H1 (cell line): ENCODE data around the gene CXCL10. TPM values are rescaled to one million over a fixed set of nuclear protein-coding genes. Genes with fewer than 3 reads are reported as not detected.

Experiments used
- CTCF ChIA-PET: fragments of 300-600 bp; sonication (Branson Sonifier 250); formaldehyde crosslinking; loops from one replicate; lab custom pipeline; 2021; ENCODE audit not compliant: partially characterized antibody; lab: Charles Lee
- POLR2A ChIA-PET: fragments of 300-600 bp; sonication (Branson Sonifier 250); formaldehyde crosslinking; loops from one replicate; lab custom pipeline; 2021; ENCODE audit warnings: inconsistent platforms; ENCODE audit not compliant: partially characterized antibody; lab: Charles Lee
- DNase-seq, 2 experiments: peaks; one replicate each; pipeline versions ENCODE4 v3.0.0 to v3.0.0-alpha.2; 2010 to 2022; ENCODE audit warnings: low spot score in 2 of 2, low read depth in 1 of 2, mixed read lengths in 1 of 2
- FAIRE-seq: peaks from 2 replicates; lab custom pipeline; 2011; peaks lifted over from hg19 to GRCh38; lab: Jason Lieb, UNC
- H2AFZ ChIP-seq: 2 replicates; pipeline ENCODE4 v1.8.1; 2012; ENCODE audit warnings: low read length, inconsistent platforms
- H2AK5ac ChIP-seq: 2 replicates; pipeline ENCODE4 v1.6.1; 2013; ENCODE audit warnings: low read depth, low read length
- H2BK120ac ChIP-seq: replicated peaks from 2 replicates; pipeline ENCODE3; 2013; ENCODE audit warnings: low read depth, low read length, inconsistent platforms
- H2BK12ac ChIP-seq: 2 replicates; pipeline ENCODE4 v1.6.1; 2013; ENCODE audit warnings: low read depth, low read length
- H2BK15ac ChIP-seq: 2 replicates; pipeline ENCODE4 v1.6.1; 2013; ENCODE audit warnings: low read length
- H2BK20ac ChIP-seq: 2 replicates; pipeline ENCODE4 v1.6.1; 2013; ENCODE audit warnings: low read length
- H2BK5ac ChIP-seq: 2 replicates; pipeline ENCODE4 v1.6.1; 2013; ENCODE audit warnings: low read depth, low read length
- H3K14ac ChIP-seq: 2 replicates; pipeline ENCODE4 v1.6.1; 2013; ENCODE audit warnings: inconsistent platforms; ENCODE audit not compliant: insufficient read length
- H3K18ac ChIP-seq: 2 replicates; pipeline ENCODE4 v1.6.1; 2013; ENCODE audit warnings: low read length; ENCODE audit errors: extremely low read depth
- H3K23ac ChIP-seq: 2 replicates; pipeline ENCODE4 v1.6.1; 2013; ENCODE audit warnings: inconsistent platforms; ENCODE audit not compliant: insufficient read length
- H3K23me2 ChIP-seq: 2 replicates; pipeline ENCODE4 v1.6.1; 2013; ENCODE audit warnings: low read depth, low read length
- H3K27ac ChIP-seq: 2 replicates; pipeline ENCODE4 v1.6.1; 2011; ENCODE audit warnings: low read depth, low read length, inconsistent platforms
- H3K27me3 ChIP-seq, 4 experiments: replicated peaks in 1 of 4; 1 replicate in 1 of 4; 2 replicates in 3 of 4; pipeline versions ENCODE4 v1.6.1 to v1.8.1; 2011 to 2013; ENCODE audit warnings: low read length in 3 of 4, mild to moderate bottlenecking in 3 of 4, inconsistent platforms in 2 of 4, mixed read lengths in 2 of 4, moderate library complexity in 1 of 4; ENCODE audit not compliant: control insufficient read depth in 3 of 4, insufficient read depth in 3 of 4; ENCODE audit errors: extremely low read depth in 1 of 4
- H3K36me3 ChIP-seq, 4 experiments: 2 replicates each; pipeline versions ENCODE4 v1.6.1 to v1.8.1; 2011 to 2013; ENCODE audit warnings: mild to moderate bottlenecking in 4 of 4, low read length in 3 of 4, moderate library complexity in 2 of 4, control low read depth in 1 of 4, inconsistent platforms in 1 of 4; ENCODE audit not compliant: insufficient read depth in 4 of 4, control insufficient read depth in 2 of 4
- H3K4ac ChIP-seq: replicated peaks from 2 replicates; pipeline ENCODE3; 2013; ENCODE audit warnings: low read length, low read depth, mixed read lengths, inconsistent platforms; ENCODE audit not compliant: insufficient read length
- H3K4me1 ChIP-seq, 4 experiments: replicated peaks in 1 of 4; 1 replicate in 1 of 4; 2 replicates in 3 of 4; pipeline versions ENCODE4 v1.6.1 to v1.8.1; 2011 to 2013; ENCODE audit warnings: low read length in 3 of 4, inconsistent platforms in 2 of 4, mixed read lengths in 1 of 4; ENCODE audit not compliant: insufficient read depth in 4 of 4, control insufficient read depth in 3 of 4
- H3K4me2 ChIP-seq, 2 experiments: 2 replicates each; pipeline versions ENCODE4 v1.6.1 to v1.8.1; 2011 to 2013; ENCODE audit warnings: low read depth in 2 of 2, low read length in 2 of 2, control low read depth in 1 of 2, inconsistent platforms in 1 of 2, mild to moderate bottlenecking in 1 of 2; ENCODE audit not compliant: insufficient read depth in 1 of 2
- H3K4me3 ChIP-seq, 4 experiments: fragments of 200-600, 300-600 bp in 1 of 4; sonication (generic), shearing (Covaris generic), sonication (Bioruptor Twin) in 1 of 4; 2 replicates each; pipeline versions ENCODE4 v1.5.1 to v1.8.1; 2011 to 2016; ENCODE audit warnings: low read length in 4 of 4, low read depth in 3 of 4, control low read depth in 2 of 4, inconsistent platforms in 2 of 4, mild to moderate bottlenecking in 2 of 4, mixed read lengths in 1 of 4, moderate library complexity in 1 of 4; ENCODE audit not compliant: insufficient read depth in 2 of 4; ENCODE audit errors: extremely low read depth in 1 of 4
- H3K56ac ChIP-seq: replicated peaks from 2 replicates; pipeline ENCODE3; 2013; ENCODE audit warnings: low read depth, mild to moderate bottlenecking, mixed read lengths, low read length, inconsistent platforms; ENCODE audit not compliant: insufficient read length
- H3K79me1 ChIP-seq: 2 replicates; pipeline ENCODE4 v1.6.1; 2013; ENCODE audit warnings: low read depth, low read length, control low read depth
- H3K79me2 ChIP-seq, 2 experiments: 2 replicates each; pipeline versions ENCODE4 v1.6.1 to v1.8.1; 2012 to 2013; ENCODE audit warnings: low read length in 2 of 2, mild to moderate bottlenecking in 2 of 2, inconsistent platforms in 1 of 2; ENCODE audit not compliant: insufficient read depth in 2 of 2, control insufficient read depth in 1 of 2
- H3K9ac ChIP-seq, 4 experiments: replicated peaks in 1 of 4; 1 replicate in 1 of 4; 2 replicates in 3 of 4; pipeline versions ENCODE4 v1.6.1 to v1.8.1; 2011 to 2013; ENCODE audit warnings: low read depth in 3 of 4, low read length in 3 of 4, control low read depth in 2 of 4, mild to moderate bottlenecking in 2 of 4, moderate library complexity in 2 of 4, inconsistent platforms in 1 of 4; ENCODE audit errors: extremely low read depth in 1 of 4
- H3K9me3 ChIP-seq, 2 experiments: 2 replicates each; pipeline versions ENCODE4 v1.6.1 to v1.8.1; 2012 to 2013; ENCODE audit warnings: mild to moderate bottlenecking in 2 of 2, moderate library complexity in 2 of 2, control low read depth in 1 of 2, inconsistent platforms in 1 of 2, low read depth in 1 of 2, low read length in 1 of 2, mixed read lengths in 1 of 2; ENCODE audit not compliant: insufficient read depth in 2 of 2
- H4K20me1 ChIP-seq, 2 experiments: replicated peaks in 1 of 2; 2 replicates each; pipeline versions ENCODE3 to v1.8.1; 2011 to 2013; ENCODE audit warnings: inconsistent platforms in 2 of 2, low read length in 2 of 2, mild to moderate bottlenecking in 1 of 2; ENCODE audit not compliant: insufficient read depth in 2 of 2, control insufficient read depth in 1 of 2
- H4K5ac ChIP-seq: 2 replicates; pipeline ENCODE4 v1.6.1; 2013; ENCODE audit warnings: low read length, low read depth, mixed read lengths, inconsistent platforms; ENCODE audit not compliant: insufficient read length
- H4K8ac ChIP-seq: 2 replicates; pipeline ENCODE4 v1.8.0; 2013; ENCODE audit warnings: mild to moderate bottlenecking, moderate library complexity, low read length, inconsistent platforms; ENCODE audit not compliant: insufficient read depth; ENCODE audit errors: extremely low read depth
- H4K91ac ChIP-seq: replicated peaks from 2 replicates; pipeline ENCODE3; 2013; ENCODE audit warnings: low read length, mixed read lengths, inconsistent platforms; ENCODE audit not compliant: insufficient read length
- ASH2L ChIP-seq: fragments of 200-600, 300-600 bp; sonication (generic); IDR thresholded peaks from one replicate; pipeline ENCODE4 v1.7.1; 2017; ENCODE audit warnings: low read length
- CHD2 ChIP-seq: IDR thresholded peaks from 2 replicates; pipeline ENCODE4 v1.6.1; 2012; ENCODE audit warnings: low read length, improper control_type of control experiment
- HDAC2 ChIP-seq, 2 experiments: fragments of 300-600 bp in 1 of 2; sonication (generic) in 1 of 2; IDR thresholded peaks; 2 replicates each; pipeline ENCODE4 v1.6.1; 2011 to 2012; ENCODE audit warnings: low read depth in 2 of 2, low read length in 2 of 2, mild to moderate bottlenecking in 2 of 2, moderate library complexity in 2 of 2, borderline replicate concordance in 1 of 2, inconsistent platforms in 1 of 2
- HDAC6 ChIP-seq: IDR thresholded peaks from one replicate; pipeline ENCODE4 v1.7.1; 2012; ENCODE audit warnings: low read depth, mild to moderate bottlenecking, inconsistent platforms, low read length, moderate library complexity
- JUND ChIP-seq: IDR thresholded peaks from 2 replicates; pipeline ENCODE4 v1.6.1; 2011; ENCODE audit warnings: mild to moderate bottlenecking, improper control_type of control experiment, low read length
- POLR2A ChIP-seq, 2 experiments: IDR thresholded peaks; 1 replicate in 1 of 2; 2 replicates in 1 of 2; pipeline ENCODE4 v1.6.1; 2011; ENCODE audit warnings: low read depth in 2 of 2, low read length in 2 of 2, mild to moderate bottlenecking in 2 of 2; ENCODE audit errors: control extremely low read depth in 1 of 2
- RAD21 ChIP-seq, 2 experiments: IDR thresholded peaks in 1 of 2; conservative IDR thresholded peaks in 1 of 2; 2 replicates each; pipeline ENCODE4 v1.6.1; 2011; ENCODE audit warnings: low read depth in 2 of 2, low read length in 2 of 2, improper control_type of control experiment in 1 of 2, inconsistent platforms in 1 of 2, mild to moderate bottlenecking in 1 of 2, moderate library complexity in 1 of 2
- RBBP5 ChIP-seq: IDR thresholded peaks from 2 replicates; pipeline ENCODE4 v1.7.1; 2012; ENCODE audit warnings: low read depth, mild to moderate bottlenecking, inconsistent platforms, low read length, moderate library complexity, borderline replicate concordance
- RFX5 ChIP-seq: IDR thresholded peaks from 2 replicates; pipeline ENCODE4 v1.6.1; 2011; ENCODE audit warnings: low read depth, low read length, improper control_type of control experiment, borderline replicate concordance
- RNF2 ChIP-seq: fragments of 200-900, 300-1000 bp; sonication (generic); IDR thresholded peaks from 2 replicates; pipeline ENCODE4 v1.7.1; 2016; ENCODE audit warnings: borderline replicate concordance, low read depth, mild to moderate bottlenecking, antibody characterized with exemption, low read length; ENCODE audit not compliant: poor library complexity, severe bottlenecking; ENCODE audit errors: missing control alignments
- SP1 ChIP-seq: IDR thresholded peaks from 2 replicates; pipeline ENCODE4 v1.6.1; 2011; ENCODE audit warnings: low read depth, low read length
- TAF1 ChIP-seq: IDR thresholded peaks from 2 replicates; pipeline ENCODE4 v1.6.1; 2011; ENCODE audit warnings: mild to moderate bottlenecking, low read depth, low read length
- WGBS, 2 experiments: shearing (Covaris generic) in 1 of 2; methylation state at CpG; one replicate each; pipeline versions ENCODE4 v1.1.6 to v1.1.7; 2013 to 2015; ENCODE audit warnings: low lambda C conversion rate in 2 of 2, mixed read lengths in 2 of 2, inconsistent platforms in 1 of 2, low coverage in 1 of 2, missing lambda C conversion rate in 1 of 2; ENCODE audit not compliant: insufficient replicate concordance in 2 of 2, insufficient coverage in 1 of 2, insufficient read length in 1 of 2; ENCODE audit errors: extremely low coverage in 1 of 2, missing lambda C conversion rate in 1 of 2; 5-methylcytosine and 5-hydroxymethylcytosine counted together
- polyA plus RNA-seq, 7 experiments: library from polyadenylated mRNA; depleted of rRNA in 3 of 7; stranded (reverse) in 5 of 7; unstranded in 2 of 7; fragments of >200 nt in 5 of 7; fragments of 200-250 nt in 2 of 7; gene quantifications; 1 replicate in 5 of 7; 2 replicates in 1 of 7; 4 replicates in 1 of 7; pipeline versions ENCODE4 v1.2.1 to v1.2.3, GENCODE V29; 2011 to 2013; ENCODE audit warnings: missing spikeins in 2 of 7, mixed read lengths in 2 of 7
- total RNA-seq: library from RNA; stranded (reverse); fragmentation: NEBNext Ultra II Directional; extraction: Animal tissue kit (Norgen Biotek cat#: 25700); gene quantifications from 2 replicates; pipeline ENCODE4 v1.2.1, GENCODE V29; 2021

The CXCL10 gene
- total and polyA plus RNA-seq, 2 of the 8 experiments (the other 6 are each of a cell fraction or from before 2014, with no cell fraction given), result not detected

DNA sequence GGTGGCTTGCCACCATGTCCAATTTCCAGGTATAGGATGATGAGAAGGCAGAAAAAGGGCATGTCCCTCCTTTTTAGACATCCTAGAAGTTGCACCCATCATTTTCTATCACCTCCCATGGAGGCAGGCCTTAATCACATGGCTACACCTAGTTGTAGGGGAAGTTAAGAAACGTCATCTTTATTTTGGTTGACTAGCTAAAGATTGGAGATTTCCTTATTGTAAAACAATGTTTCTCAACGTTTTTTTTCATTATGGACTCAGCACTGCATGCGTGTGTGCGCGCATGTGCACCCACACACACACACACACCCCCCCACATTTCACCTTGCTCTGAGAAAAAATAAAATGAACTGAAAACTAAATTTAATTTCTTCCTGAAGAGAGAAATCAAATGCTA lies 14.0 kb downstream of the CXCL10 start:
- H3K9me3 ChIP-seq, result no peaks in the 10 kb centered on the region
- no peak overlapping the region for H2AFZ ChIP-seq
- peaks cover 0 to 3% (median 1%) of the 10 kb centered on the region in 4 experiments; a peak in 4 of 7 replicates for H3K4me1 ChIP-seq
- H3K27ac ChIP-seq, result no peak overlapping the region
- H3K4me2 ChIP-seq, result no peak overlapping the region
- H2BK12ac ChIP-seq, result no peak overlapping the region
- no peak overlapping the region for H3K9ac ChIP-seq
- H3K4ac ChIP-seq, result no peak overlapping the region
- H3K4me3 ChIP-seq, result no peak overlapping the region
- no peak overlapping the region for H2AK5ac ChIP-seq
- no peak overlapping the region for H2BK120ac ChIP-seq
- no peaks in the 10 kb centered on the region for H4K20me1 ChIP-seq
- H3K79me1 ChIP-seq, result no peaks in the 10 kb centered on the region
- no peaks in the 10 kb centered on the region for H3K36me3 ChIP-seq
- no peak for TF ChIP-seq HDAC2 (IDR thresholded peaks at IDR 0.05; ENCODE audit: borderline replicate concordance in 1 of 2, low read depth in 2 of 2, low read length in 2 of 2)
- no peak for TF ChIP-seq JUND
- no peak for TF ChIP-seq TAF1
- TF ChIP-seq ASH2L, result no peak
- TF ChIP-seq RBBP5, result no peak
- TF ChIP-seq HDAC6, result no peak
- no peak for TF ChIP-seq CHD2
- TF ChIP-seq RFX5, result no peak
- TF ChIP-seq POLR2A (IDR thresholded peaks at IDR 0.05; ENCODE audit: control extremely low read depth in 1 of 2, low read depth in 2 of 2, low read length in 2 of 2), result no peak
- no peak for TF ChIP-seq SP1
- TF ChIP-seq RNF2, result no peak
- no peak for TF ChIP-seq RAD21 (IDR thresholded peaks at IDR 0.05 in 1 of 2, conservative IDR thresholded peaks at IDR 0.05 in 1 of 2; ENCODE audit: low read depth in 2 of 2, low read length in 2 of 2)
- no peaks in the 10 kb centered on the region; the same call in 1 of the 2 replicates for H3K23me2 ChIP-seq
- no peak overlapping the region for H2BK20ac ChIP-seq
- ChIA-PET POLR2A (no interaction called here), CTCF (interaction anchor here (1.2 to 2.1 kb wide), 3 partner anchors 13 to 78 kb away, joined by 4 to 14 read pairs (median 5); no protein-coding TSS in a partner anchor)
- H2BK15ac ChIP-seq, result no peak overlapping the region
- H3K14ac ChIP-seq, result no peak overlapping the region
- 91% methylated on average over 5 of the region's 5 CpGs; no CpG with 5 or more reads in 1 of the 2 experiments for WGBS, 2 experiments
- H3K79me2 ChIP-seq, result no peaks in the 10 kb centered on the region
- DNase-seq, result no peak
- H2BK5ac ChIP-seq, result no peak overlapping the region
- H4K8ac ChIP-seq, result no peak overlapping the region
- no peak overlapping the region for H4K5ac ChIP-seq
- FAIRE-seq, result no peak
- no peaks in the 10 kb centered on the region; a peak in 1 of 7 replicates for H3K27me3 ChIP-seq
- no peak overlapping the region for H3K23ac ChIP-seq
- no peak overlapping the region for H3K56ac ChIP-seq
- H3K18ac ChIP-seq, result no peak overlapping the region
- H4K91ac ChIP-seq, result no peak overlapping the region
